Kidney (tissue), 14 donors: ENCODE results near the gene MINAR1. TPM values are rescaled to one million over a fixed set of nuclear protein-coding genes. Genes with fewer than 3 reads are reported as not detected.

Source experiments
- DNase-seq, 5 donors: peaks; one replicate each; pipeline ENCODE4 v3.0.0-alpha.2; 2013 to 2020
- FAIRE-seq: peaks from 2 replicates; lab custom pipeline; 2012; peaks lifted over from hg19 to GRCh38; lab: Jason Lieb, UNC
- H3K27ac ChIP-seq, 2 donors: one replicate each; pipeline ENCODE4 v1.7.0; 2013; ENCODE audit warnings: low read depth in 2 of 2, low read length in 2 of 2, inconsistent platforms in 1 of 2
- H3K27me3 ChIP-seq: one replicate; pipeline ENCODE4 v1.7.1; 2013; ENCODE audit warnings: low read length, inconsistent platforms; ENCODE audit not compliant: control insufficient read depth, insufficient read depth
- H3K36me3 ChIP-seq, 3 donors: one replicate each; pipeline versions ENCODE4 v1.7.0 to v1.7.1; 2013; ENCODE audit warnings: low read length in 3 of 3, control low read depth in 1 of 3, inconsistent platforms in 1 of 3; ENCODE audit not compliant: insufficient read depth in 3 of 3, control insufficient read depth in 2 of 3
- H3K4me1 ChIP-seq, 3 donors: one replicate each; pipeline versions ENCODE4 v1.7.0 to v1.7.1; 2013; ENCODE audit warnings: low read length in 3 of 3, inconsistent platforms in 1 of 3, low read depth in 1 of 3; ENCODE audit not compliant: control insufficient read depth in 2 of 3, insufficient read depth in 2 of 3
- H3K4me3 ChIP-seq, 3 donors: one replicate each; pipeline versions ENCODE4 v1.7.0 to v1.8.1; 2013; ENCODE audit warnings: low read length in 3 of 3, control low read depth in 1 of 3, inconsistent platforms in 1 of 3
- H3K9ac ChIP-seq, 3 donors: one replicate each; pipeline versions ENCODE4 v1.7.0 to v1.7.1; 2013; ENCODE audit warnings: low read length in 3 of 3, control low read depth in 1 of 3, inconsistent platforms in 1 of 3
- H3K9me3 ChIP-seq, 3 donors: one replicate each; pipeline versions ENCODE4 v1.7.0 to v1.7.1; 2013; ENCODE audit warnings: low read length in 3 of 3, control low read depth in 1 of 3, inconsistent platforms in 1 of 3; ENCODE audit not compliant: control insufficient read depth in 2 of 3, insufficient read depth in 1 of 3
- intact Hi-C: fragments of 100-400 bp; cut with DNase I; formaldehyde crosslinking; loops from one replicate; pipeline ENCODE4 v1.11.1; 2022
- polyA plus RNA-seq: library from polyadenylated mRNA; stranded (reverse); fragments of 350-450 nt; fragmentation: Illumina TruSeq; extraction: RNeasy Lipid Tissue Mini Kit (QIAGEN cat#74804); gene quantifications from one replicate; pipeline ENCODE4 v1.2.3, GENCODE V29; 2014; ENCODE audit warnings: low read depth, low replicate concordance; ENCODE audit not compliant: insufficient read depth
- total RNA-seq: library from RNA; stranded (reverse); fragmentation: NEBNext Ultra II Directional; extraction: Animal tissue kit (Norgen Biotek cat#: 25700); gene quantifications from one replicate; pipeline ENCODE4 v1.2.1, GENCODE V29; 2021
- TF ChIP-seq, protein P1 (sequence below): IDR thresholded peaks from 3 replicates; pipeline ENCODE4 v1.5.1; 2012; ENCODE audit warnings: mild to moderate bottlenecking, moderate library complexity, borderline replicate concordance; ENCODE audit not compliant: insufficient read depth; ENCODE audit errors: extremely low read depth
- donor health status: control.
- donor health status: control.
- donor health status: control.
- donor health status: control.
- donor health status: control.
- donor health status: DM: yes; HTN: yes; CAD: no.
- donor health status: Normal renal cell carcinoma (clear cell type).

The MINAR1 gene
- total and polyA plus RNA-seq, 2 donors from 2014 or later = 0.15 to 0.47 TPM

DNA sequence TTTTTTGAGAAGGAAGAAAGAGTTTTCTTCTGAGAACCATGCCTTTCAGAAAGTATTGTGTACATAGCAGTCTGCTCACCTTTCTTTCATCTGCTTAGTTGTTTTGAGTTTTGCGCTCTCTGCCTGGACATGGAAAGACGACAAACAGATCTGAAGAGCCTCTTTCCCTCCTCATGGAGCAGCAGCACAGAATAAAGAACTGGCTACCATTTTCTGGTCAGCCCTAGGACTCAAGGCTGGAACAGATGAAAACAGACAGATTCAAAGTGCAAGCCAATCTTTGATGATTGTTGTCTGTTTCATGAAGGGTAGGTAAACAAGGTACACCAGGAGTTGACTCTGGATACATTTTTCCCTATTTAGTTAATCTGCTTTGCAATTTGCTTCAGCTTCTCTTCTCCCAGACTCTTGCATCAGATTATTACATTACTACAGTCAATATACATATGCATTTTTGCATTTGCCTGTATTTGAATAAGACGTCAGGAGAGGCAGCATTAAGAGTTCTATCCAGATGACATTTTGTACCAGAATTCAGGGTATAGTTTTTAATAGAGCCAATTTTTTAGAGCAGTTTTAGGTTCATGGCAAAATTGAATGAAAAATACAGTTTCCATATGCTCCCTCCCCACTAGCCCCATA, 34.7 kb upstream of the MINAR1 start:
- no peaks in the 10 kb centered on the region for H3K9me3 ChIP-seq
- no peaks in the 10 kb centered on the region for H3K27me3 ChIP-seq
- no peaks in the 10 kb centered on the region for H3K36me3 ChIP-seq
- H3K9ac ChIP-seq = no peak overlapping the region
- intact Hi-C loops = no loop called here
- H3K4me1 ChIP-seq = no peaks in the 10 kb centered on the region
- TF ChIP-seq, protein P1, sequence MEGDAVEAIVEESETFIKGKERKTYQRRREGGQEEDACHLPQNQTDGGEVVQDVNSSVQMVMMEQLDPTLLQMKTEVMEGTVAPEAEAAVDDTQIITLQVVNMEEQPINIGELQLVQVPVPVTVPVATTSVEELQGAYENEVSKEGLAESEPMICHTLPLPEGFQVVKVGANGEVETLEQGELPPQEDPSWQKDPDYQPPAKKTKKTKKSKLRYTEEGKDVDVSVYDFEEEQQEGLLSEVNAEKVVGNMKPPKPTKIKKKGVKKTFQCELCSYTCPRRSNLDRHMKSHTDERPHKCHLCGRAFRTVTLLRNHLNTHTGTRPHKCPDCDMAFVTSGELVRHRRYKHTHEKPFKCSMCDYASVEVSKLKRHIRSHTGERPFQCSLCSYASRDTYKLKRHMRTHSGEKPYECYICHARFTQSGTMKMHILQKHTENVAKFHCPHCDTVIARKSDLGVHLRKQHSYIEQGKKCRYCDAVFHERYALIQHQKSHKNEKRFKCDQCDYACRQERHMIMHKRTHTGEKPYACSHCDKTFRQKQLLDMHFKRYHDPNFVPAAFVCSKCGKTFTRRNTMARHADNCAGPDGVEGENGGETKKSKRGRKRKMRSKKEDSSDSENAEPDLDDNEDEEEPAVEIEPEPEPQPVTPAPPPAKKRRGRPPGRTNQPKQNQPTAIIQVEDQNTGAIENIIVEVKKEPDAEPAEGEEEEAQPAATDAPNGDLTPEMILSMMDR = no peak
- DNase-seq = no peak
- FAIRE-seq = no peak
- H3K27ac ChIP-seq = no peak overlapping the region
- H3K4me3 ChIP-seq = no peak overlapping the region

DNA sequence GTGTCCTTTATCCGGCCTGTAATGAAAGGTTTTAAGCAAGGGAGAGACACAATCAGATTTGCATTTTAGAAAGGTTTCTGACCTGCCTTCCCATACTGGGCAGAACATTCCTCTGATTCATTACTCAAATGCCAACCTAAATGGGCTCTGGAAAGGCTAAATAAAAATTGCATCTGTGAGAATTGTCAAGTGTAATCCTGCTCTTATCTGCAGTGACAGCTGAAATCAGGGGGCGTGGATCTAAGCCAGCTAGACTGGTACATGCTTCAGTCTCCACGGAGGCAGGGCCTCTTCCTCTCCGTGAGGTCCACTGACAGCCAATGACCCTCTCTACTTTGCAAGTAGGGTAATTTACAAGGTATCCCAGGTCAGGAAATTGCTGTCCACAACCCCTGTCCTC, 32.5 kb upstream of the MINAR1 start:
- no peak for FAIRE-seq
- TF ChIP-seq, protein P1 = no peak
- Histone ChIP-seq H3K4me3 (no peak overlapping the region), H3K36me3 (no peaks in the 10 kb centered on the region), H3K4me1 (no peaks in the 10 kb centered on the region), H3K27me3 (no peaks in the 10 kb centered on the region), H3K9me3 (no peaks in the 10 kb centered on the region), H3K27ac (no peak overlapping the region), H3K9ac (no peak overlapping the region)
- no peak for DNase-seq
- intact Hi-C loops = no loop called here

DNA sequence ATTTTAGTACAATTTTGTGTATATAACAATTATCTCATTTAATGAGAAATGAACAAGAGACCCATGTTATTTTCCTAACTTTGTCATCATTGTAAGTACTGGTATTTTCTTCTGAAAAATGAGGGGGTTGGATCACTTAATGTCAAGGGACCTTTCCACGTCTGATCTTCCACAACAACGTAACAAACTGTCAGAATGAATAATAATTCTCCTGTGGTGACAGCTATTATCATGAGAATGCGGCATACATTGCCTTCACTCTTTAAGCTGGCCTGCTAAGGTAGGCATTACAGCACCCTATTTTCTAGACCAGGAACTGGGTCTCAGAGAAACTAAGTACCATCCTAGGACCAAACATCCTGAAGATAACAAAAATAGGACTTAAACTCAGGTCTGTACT, 31.5 kb upstream of the MINAR1 start:
- intact Hi-C loops = no loop called here

More for the DNA sequence above, 31.5 kb upstream of the MINAR1 start:
- Histone ChIP-seq H3K9ac (no peak overlapping the region), H3K9me3 (no peaks in the 10 kb centered on the region), H3K27me3 (no peaks in the 10 kb centered on the region), H3K27ac (no peak overlapping the region), H3K4me1 (no peaks in the 10 kb centered on the region), H3K4me3 (no peak overlapping the region), H3K36me3 (no peaks in the 10 kb centered on the region)
- FAIRE-seq (no peak), DNase-seq (no peak)
- TF ChIP-seq, protein P1 = no peak
